Sigmoid colon (tissue), 7 donors: ENCODE results near the gene RASSF5. TPM values are rescaled to one million over a fixed set of nuclear protein-coding genes. Genes with fewer than 3 reads are reported as not detected.
"Not testable (repeated sequence)": the region's sequence is repeated elsewhere in the genome, so short reads cannot be mapped to it uniquely, and the experiment has no call there.

Experiments used
- DNase-seq: peaks from one replicate; pipeline ENCODE4 v3.0.0-alpha.2; 2019
- H3K27ac ChIP-seq, 4 donors: fragments of 200-600 bp; sonication (generic); one replicate each; pipeline ENCODE4 v1.5.1; 2016 to 2019; ENCODE audit warnings: mild to moderate bottlenecking in 1 of 4
- H3K27me3 ChIP-seq, 3 donors: fragments of 200-600 bp; sonication (generic); one replicate each; pipeline ENCODE4 v1.5.1; 2019; ENCODE audit warnings: mild to moderate bottlenecking in 1 of 3
- H3K36me3 ChIP-seq, 4 donors: fragments of 200-600 bp; sonication (generic); one replicate each; pipeline ENCODE4 v1.5.1; 2016 to 2019
- H3K4me1 ChIP-seq, 4 donors: fragments of 200-600 bp; sonication (generic); one replicate each; pipeline ENCODE4 v1.5.1; 2017 to 2019
- H3K4me3 ChIP-seq, 4 donors: fragments of 200-600 bp; sonication (generic); one replicate each; pipeline ENCODE4 v1.5.1; 2017 to 2019; ENCODE audit warnings: mild to moderate bottlenecking in 2 of 4, moderate library complexity in 1 of 4
- H3K9me3 ChIP-seq, 4 donors: fragments of 200-600 bp in 3 of 4; sonication (generic) in 3 of 4; one replicate each; pipeline versions ENCODE4 v1.5.1 to v1.6.1; 2013 to 2019
- CTCF ChIP-seq, 4 experiments: fragments of 450-650 bp in 3 of 4; fragments of 200-600 bp in 1 of 4; IDR thresholded peaks; one replicate each; pipeline ENCODE4 v1.5.1; 2016 to 2019; ENCODE audit warnings: antibody characterized with exemption in 4 of 4, mild to moderate bottlenecking in 3 of 4, moderate library complexity in 2 of 4
- EP300 ChIP-seq, 4 donors: sonication (generic); formaldehyde crosslinking; IDR thresholded peaks; one replicate each; pipeline ENCODE4 v1.6.1; 2017; ENCODE audit warnings: antibody characterized with exemption in 4 of 4
- POLR2A ChIP-seq, 2 donors: fragments of 450-650 bp; IDR thresholded peaks; one replicate each; pipeline ENCODE4 v1.6.1; 2016; ENCODE audit warnings: antibody characterized with exemption in 2 of 2, mild to moderate bottlenecking in 2 of 2, moderate library complexity in 2 of 2
- POLR2AphosphoS5 ChIP-seq, 4 donors: sonication (generic); formaldehyde crosslinking; IDR thresholded peaks; one replicate each; pipeline ENCODE4 v1.6.1; 2017; ENCODE audit warnings: antibody characterized with exemption in 4 of 4
- WGBS, 2 donors: extraction: QIAGEN DNeasy Blood & Tissue Kit; methylation state at CpG; one replicate each; pipeline ENCODE4 v1.1.7; 2013; 5-methylcytosine and 5-hydroxymethylcytosine counted together
- intact Hi-C: fragments of 100-400 bp; cut with DNase I; formaldehyde crosslinking; loops from one replicate; pipeline ENCODE4 v1.15.1; 2023
- polyA plus RNA-seq, 3 donors: library from polyadenylated mRNA; stranded (reverse); fragments of 200-250 nt; gene quantifications; one replicate each; pipeline ENCODE4 v1.2.3, GENCODE V29; 2013
- total RNA-seq, 4 donors: library from RNA; depleted of rRNA; stranded (reverse); fragments of >200 nt; gene quantifications; one replicate each; pipeline ENCODE4 v1.1.0, GENCODE V29; 2016
- donor health status: healthy with polysubstance abuse.
- donor health status: Bipolar disorder and iron deficiency.
- donor health status: healthy.

The RASSF5 gene
- total and polyA plus RNA-seq, 7 donors = 2.5 to 25.9 (median 4.3) TPM

GRCh38 chr1:206608108-206608698 lies 100.9 kb downstream of the RASSF5 start:
- intact Hi-C loops = no loop called here
- Histone ChIP-seq H3K27me3 (no peaks in the 10 kb centered on the region), H3K4me1 (peaks cover 0 to 11% (median 8%) of the 10 kb centered on the region in 4 donors), H3K27ac (no peak overlapping the region), H3K36me3 (peaks cover 20 to 67% (median 27%) of the 10 kb centered on the region in 4 donors), H3K4me3 (no peak overlapping the region), H3K9me3 (no peaks in the 10 kb centered on the region)
- TF ChIP-seq CTCF (IDR thresholded peaks at IDR 0.05) = peak in 3 of 4 experiments; percentile 9 to 51 (median 48)
- no peak for TF ChIP-seq POLR2A (IDR thresholded peaks at IDR 0.05)
- DNase-seq = no peak
- 67 to 82% methylated on average over 7 of the region's 7 CpGs for WGBS, 2 donors

GRCh38 chr1:206609229-206609991 lies 102.1 kb downstream of the RASSF5 start:
- H3K4me1 ChIP-seq = peaks cover 0 to 11% (median 8%) of the 10 kb centered on the region in 4 donors
- H3K36me3 ChIP-seq = peaks cover 17 to 55% (median 21%) of the 10 kb centered on the region in 4 donors
- intact Hi-C loops = no loop called here
- 47 to 64% methylated on average over 4 of the region's 4 CpGs for WGBS, 2 donors
- no peaks in the 10 kb centered on the region for H3K9me3 ChIP-seq
- no peaks in the 10 kb centered on the region for H3K27me3 ChIP-seq
- TF ChIP-seq CTCF (IDR thresholded peaks at IDR 0.05) = no peak
- no peak for TF ChIP-seq POLR2A (IDR thresholded peaks at IDR 0.05)
- TF ChIP-seq POLR2AphosphoS5 (IDR thresholded peaks at IDR 0.05) = no peak
- no peak for TF ChIP-seq EP300 (IDR thresholded peaks at IDR 0.05)
- no peak overlapping the region for H3K4me3 ChIP-seq
- no peak for DNase-seq
- no peak overlapping the region for H3K27ac ChIP-seq

DNA sequence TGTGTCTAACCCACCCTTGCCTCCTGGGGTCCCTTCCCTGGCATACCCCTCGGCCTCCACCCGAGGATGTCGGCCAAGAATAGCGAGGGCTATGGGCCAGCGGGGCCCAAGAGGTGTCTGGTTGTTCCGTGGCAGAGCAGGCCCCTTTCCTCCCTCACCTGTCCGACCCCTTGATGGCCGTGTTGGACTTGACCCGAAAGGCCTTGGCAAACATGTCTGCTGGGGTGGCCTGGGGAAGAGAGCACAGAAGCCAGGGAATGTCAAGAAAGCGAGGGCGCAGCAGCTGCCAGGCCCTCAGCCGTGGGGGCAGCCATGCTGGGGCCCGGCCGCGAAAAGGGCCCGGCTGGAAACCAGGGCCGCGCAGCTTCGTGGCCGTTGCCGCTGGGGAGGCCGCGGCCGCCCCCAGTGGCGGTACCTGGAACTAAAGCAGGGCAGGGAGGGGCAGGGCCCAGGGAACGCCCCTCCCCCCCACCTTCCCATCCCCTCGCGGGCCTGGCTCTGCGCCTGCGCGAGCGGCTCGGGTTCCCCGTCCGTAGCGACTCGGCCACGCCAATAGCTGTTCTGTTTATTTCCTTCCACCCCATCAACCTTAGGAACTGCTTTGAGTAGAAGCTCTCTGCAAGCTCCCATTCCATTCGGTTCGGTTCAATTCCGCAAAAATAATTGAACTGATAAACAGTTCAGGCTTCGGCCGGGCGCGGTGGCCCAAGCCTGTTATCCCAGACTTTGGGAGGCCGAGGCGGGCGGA lies 105.0 kb downstream of the RASSF5 start, which contains the start of gene EIF2D:
Gene EIF2D, minus strand, starts transcription at position 337 of the 748 bp plus-strand sequence. Its CDS starts 123 bp downstream, at position 214.
- no peaks in the 10 kb centered on the region for H3K9me3 ChIP-seq
- 3 to 6% methylated on average over 48 of the region's 48 CpGs for WGBS, 2 donors
- DNase-seq = peak; percentile 97
- intact Hi-C loops = no loop called here
- TF ChIP-seq EP300 (IDR thresholded peaks at IDR 0.05) (peak in 1 of 4 donors; percentile 6), POLR2AphosphoS5 (IDR thresholded peaks at IDR 0.05) (peak; percentile 37 to 84 (median 74)), CTCF (IDR thresholded peaks at IDR 0.05) (peak; percentile 94 to 99 (median 96)), POLR2A (IDR thresholded peaks at IDR 0.05) (peak in 1 of 2 donors; percentile 51)
- peaks cover 0 to 11% (median 8%) of the 10 kb centered on the region in 4 donors for H3K4me1 ChIP-seq
- peaks cover 7 to 28% (median 17%) of the 10 kb centered on the region in 4 donors for H3K36me3 ChIP-seq
- H3K27ac ChIP-seq = peak within 1 kb of the TSS; percentile 76 to 88 (median 84)
- H3K27me3 ChIP-seq = no peaks in the 10 kb centered on the region
- H3K4me3 ChIP-seq = peak within 1 kb of the TSS; percentile 58 to 77 (median 68)

DNA sequence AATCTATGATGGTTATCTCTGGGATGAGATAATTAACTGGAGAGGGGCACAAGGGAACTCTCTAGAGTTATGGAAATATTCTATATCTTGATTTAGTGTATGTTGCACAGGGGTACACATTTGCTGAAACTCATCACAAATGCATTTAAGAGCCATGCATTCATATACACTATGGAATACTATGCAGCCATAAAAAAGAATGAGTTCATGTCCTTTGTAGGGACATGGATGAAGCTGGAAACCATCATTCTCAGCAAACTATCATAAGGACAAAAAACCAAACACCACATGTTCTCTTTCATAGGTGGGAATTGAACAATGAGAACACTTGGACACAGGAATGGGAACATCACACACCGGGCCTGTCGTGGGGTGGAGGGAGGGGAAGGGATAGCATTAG lies 119.1 kb downstream of the RASSF5 start:
- H3K36me3 ChIP-seq, H3K4me3 ChIP-seq, H3K27ac ChIP-seq, H3K4me1 ChIP-seq, H3K9me3 ChIP-seq, H3K27me3 ChIP-seq, DNase-seq, intact Hi-C loops: not testable (repeated sequence)
- 92 to 100% methylated on average over 2 of the region's 2 CpGs for WGBS, 2 donors

GRCh38 chr1:206628916-206629315 lies 121.6 kb downstream of the RASSF5 start:
- Histone ChIP-seq H3K4me3 (no peak overlapping the region), H3K36me3 (no peaks in the 10 kb centered on the region), H3K27me3 (no peaks in the 10 kb centered on the region), H3K27ac (no peak overlapping the region), H3K9me3 (no peaks in the 10 kb centered on the region), H3K4me1 (peaks cover 0 to 1% (median under 1%) of the 10 kb centered on the region in 4 donors)
- no peak for DNase-seq
- intact Hi-C loops = no loop called here
- no peak for TF ChIP-seq CTCF (IDR thresholded peaks at IDR 0.05)
- TF ChIP-seq POLR2AphosphoS5 (IDR thresholded peaks at IDR 0.05) = no peak
- TF ChIP-seq POLR2A (IDR thresholded peaks at IDR 0.05) = no peak
- no peak for TF ChIP-seq EP300 (IDR thresholded peaks at IDR 0.05)
- WGBS, 2 donors = 0% methylated on average over 1 of the region's 1 CpG
